DOHH2 (cell line): ENCODE results near the gene CANT1.

Experiments
- EZH2phosphoT487 ChIP-seq: fragments of 200-600 bp; sonication (generic); IDR thresholded peaks from 2 replicates; pipeline ENCODE4 v1.6.1; 2017; ENCODE audit warnings: borderline replicate concordance, mild to moderate bottlenecking, antibody characterized with exemption, low read length, moderate library complexity, mixed read lengths
- TF ChIP-seq, protein P1 (sequence below): fragments of 200-600 bp; sonication (generic); IDR thresholded peaks from one replicate; pipeline ENCODE4 v1.5.1; 2014; ENCODE audit warnings: antibody characterized with exemption, mild to moderate bottlenecking, low read depth, low read length; ENCODE audit not compliant: poor library complexity, severe bottlenecking

DNA sequence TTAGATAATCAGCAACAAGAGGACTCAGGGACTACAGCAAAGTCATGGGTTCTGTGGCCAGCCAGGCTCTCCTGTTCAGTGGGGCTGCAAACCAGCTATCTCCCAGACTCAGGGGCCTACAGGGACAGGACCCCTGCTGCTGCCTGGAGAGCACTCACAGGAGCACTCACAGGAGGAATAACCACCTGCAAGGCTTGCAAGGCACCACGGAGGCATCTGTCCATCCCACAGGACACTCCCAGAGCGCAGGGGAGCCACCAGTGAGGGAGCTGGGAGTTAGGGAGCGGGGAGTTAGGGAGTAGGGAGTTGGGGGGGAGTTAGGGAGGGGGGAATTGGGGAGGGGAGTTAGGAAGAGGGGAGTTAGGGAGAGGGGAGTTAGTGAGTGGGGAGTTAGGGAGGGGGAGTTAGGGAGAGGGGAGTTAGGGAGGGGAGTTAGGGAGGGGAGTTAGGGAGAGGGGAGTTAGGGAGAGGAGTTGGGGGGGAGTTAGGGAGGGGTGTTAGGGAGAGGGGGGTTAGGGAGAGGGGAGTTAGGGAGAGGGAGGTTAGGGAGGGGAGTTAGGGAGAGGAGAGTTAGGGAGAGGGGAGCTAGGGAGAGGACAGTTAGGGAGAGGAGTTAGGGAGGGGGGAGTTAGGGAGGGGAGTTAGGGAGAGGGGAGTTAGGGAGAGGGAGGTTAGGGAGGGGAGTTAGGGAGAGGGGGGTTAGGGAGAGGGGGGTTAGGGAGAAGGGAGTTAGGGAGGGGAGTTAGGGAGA is 5.7 kb downstream of the CANT1 start:
- TF ChIP-seq, protein P1, sequence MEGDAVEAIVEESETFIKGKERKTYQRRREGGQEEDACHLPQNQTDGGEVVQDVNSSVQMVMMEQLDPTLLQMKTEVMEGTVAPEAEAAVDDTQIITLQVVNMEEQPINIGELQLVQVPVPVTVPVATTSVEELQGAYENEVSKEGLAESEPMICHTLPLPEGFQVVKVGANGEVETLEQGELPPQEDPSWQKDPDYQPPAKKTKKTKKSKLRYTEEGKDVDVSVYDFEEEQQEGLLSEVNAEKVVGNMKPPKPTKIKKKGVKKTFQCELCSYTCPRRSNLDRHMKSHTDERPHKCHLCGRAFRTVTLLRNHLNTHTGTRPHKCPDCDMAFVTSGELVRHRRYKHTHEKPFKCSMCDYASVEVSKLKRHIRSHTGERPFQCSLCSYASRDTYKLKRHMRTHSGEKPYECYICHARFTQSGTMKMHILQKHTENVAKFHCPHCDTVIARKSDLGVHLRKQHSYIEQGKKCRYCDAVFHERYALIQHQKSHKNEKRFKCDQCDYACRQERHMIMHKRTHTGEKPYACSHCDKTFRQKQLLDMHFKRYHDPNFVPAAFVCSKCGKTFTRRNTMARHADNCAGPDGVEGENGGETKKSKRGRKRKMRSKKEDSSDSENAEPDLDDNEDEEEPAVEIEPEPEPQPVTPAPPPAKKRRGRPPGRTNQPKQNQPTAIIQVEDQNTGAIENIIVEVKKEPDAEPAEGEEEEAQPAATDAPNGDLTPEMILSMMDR, result no peak
- no peak for TF ChIP-seq EZH2phosphoT487
